ENCODE measurements around the gene TFEB.

GRCh38 chr6:41768545-41769308 lies 33.3 kb upstream of the TFEB start:
- no peak for TF ChIP-seq CTCF (IDR thresholded peaks at IDR 0.05)
- TF ChIP-seq POLR2A (IDR thresholded peaks at IDR 0.05), result no peak
- TF ChIP-seq EP300 (IDR thresholded peaks at IDR 0.05), result no peak

Measured in ovary (tissue), 3 donors.